Stimulated activated naive CD4-positive, alpha-beta T cell (primary cell): ENCODE measurements around the gene BLM.
"Not testable (repeated sequence)": the region's sequence is repeated elsewhere in the genome, so short reads cannot be mapped to it uniquely, and the experiment has no call there.

Experiments used
- DNase-seq, 6 experiments: peaks; one replicate each; lab custom pipeline; 2025; lab: John Stamatoyannopoulos, UW

BLM gene

DNA sequence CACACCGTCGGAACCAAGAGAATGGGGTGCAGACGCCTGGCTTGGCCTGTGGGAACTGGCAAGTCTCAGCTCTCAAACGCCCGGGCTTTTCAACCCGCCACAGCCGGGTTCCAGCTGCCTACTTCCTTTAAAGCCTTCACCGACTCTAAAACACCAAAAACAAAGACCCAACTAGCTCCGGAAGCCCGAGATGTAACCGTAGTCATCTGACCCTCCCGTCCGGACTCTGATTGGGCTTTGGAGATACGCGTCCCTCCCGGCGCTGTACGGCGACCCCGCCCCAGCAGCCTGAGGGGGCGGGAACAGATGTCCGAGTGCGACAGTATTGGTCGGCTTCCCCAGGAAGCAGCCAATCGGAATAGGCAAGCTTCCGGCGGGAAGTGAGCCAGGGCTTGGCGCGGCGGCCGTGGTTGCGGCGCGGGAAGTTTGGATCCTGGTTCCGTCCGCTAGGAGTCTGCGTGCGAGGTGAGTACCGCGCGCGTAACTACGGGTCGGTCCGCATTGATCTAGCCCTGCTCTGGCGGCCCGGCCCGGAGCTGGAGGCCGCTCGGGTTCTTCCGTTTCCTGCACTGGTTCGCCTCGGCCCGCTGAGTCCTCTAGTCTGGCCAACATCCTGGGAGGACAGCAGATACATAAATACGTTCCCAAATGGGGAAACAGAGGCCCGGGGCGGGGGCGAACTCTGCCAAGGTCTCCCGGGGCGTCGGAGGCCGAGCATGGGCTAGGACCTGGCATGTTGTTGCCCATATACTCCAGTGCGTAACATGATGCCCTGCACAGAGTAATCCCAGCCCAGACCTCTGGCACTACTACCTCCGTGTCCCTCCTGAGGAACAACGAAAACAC lies at the start of gene BLM:
Gene BLM, plus strand, starts transcription at position 371 of the 846 bp plus-strand sequence. CDS start 30,047 bp downstream, outside the sequence.
- DNase-seq = peak; percentile 89 to 96 (median 94)

DNA sequence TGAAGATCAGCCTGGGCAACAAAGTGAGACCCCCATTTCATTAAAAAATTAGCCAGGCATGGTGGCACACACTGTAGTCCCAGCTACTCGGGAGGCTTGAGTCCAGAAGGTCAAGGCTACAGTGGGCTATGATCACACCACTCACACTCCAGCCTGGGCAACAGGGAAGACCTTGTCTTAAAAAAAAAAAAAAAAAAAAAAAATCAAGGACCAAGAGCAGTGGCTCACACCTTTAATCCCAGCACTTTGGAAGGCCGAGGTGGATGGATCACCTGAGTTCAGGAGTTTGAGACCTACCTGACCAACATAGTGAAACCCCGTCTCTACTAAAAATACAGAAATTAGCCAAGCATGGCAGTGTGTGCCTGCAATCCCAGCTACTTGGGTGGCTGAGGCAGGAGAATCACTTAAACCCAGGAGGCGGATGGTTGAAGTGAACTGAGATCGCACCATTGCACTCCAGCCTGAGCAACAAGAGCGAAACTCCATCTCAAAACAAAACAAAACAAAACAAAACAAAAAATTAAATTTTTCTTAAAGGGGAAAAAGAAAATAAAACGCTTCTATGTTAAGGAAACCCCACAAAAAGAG lies 49.3 kb upstream of the BLM start:
- not testable (repeated sequence) for DNase-seq

DNA sequence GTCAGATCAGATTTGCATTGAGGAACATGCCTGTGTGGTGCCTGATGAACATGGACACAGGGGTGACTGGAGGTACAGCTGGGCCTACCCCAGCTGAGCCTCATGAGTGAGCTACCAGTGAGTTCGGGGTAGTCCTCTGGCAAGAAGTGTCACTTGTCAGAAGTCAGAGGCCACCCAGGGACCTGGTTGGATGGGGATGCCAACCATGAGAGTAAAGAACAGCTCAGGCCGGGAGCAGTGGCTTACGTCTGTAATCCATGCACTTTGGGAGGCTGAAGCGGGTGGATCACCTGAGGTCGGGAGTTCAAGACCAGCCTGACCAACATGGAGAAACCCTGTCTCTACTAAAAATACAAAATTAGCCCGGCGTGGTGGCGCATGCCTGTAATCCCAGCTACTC lies 46.5 kb upstream of the BLM start:
- DNase-seq = not testable (repeated sequence)

- no peak for DNase-seq
These were observed 45.9 kb upstream of the BLM start for GRCh38 chr15:90671216-90671615.

DNA sequence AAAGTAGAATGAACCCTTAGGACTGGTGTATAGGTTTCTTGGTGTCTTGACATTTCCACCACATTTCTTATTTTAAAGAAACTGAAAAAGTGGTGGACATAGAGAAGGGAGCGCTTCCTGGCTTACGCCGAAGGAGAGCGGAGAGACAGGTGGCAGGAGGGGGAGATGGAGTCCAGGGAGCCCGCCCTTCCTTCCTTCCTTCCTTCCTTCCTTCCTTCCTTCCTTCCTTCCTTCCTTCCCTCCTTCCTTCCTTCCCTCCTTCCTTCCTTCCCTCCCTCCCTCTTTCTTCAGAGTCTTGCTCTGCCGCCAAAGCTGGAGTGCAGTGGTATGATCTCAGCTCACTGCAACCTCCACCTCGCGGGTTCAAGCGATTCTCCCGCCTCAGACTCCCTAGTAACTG lies 43.8 kb upstream of the BLM start:
- not testable (repeated sequence) for DNase-seq

GRCh38 chr15:90674476-90674875 lies 42.7 kb upstream of the BLM start:
- DNase-seq = no peak

DNA sequence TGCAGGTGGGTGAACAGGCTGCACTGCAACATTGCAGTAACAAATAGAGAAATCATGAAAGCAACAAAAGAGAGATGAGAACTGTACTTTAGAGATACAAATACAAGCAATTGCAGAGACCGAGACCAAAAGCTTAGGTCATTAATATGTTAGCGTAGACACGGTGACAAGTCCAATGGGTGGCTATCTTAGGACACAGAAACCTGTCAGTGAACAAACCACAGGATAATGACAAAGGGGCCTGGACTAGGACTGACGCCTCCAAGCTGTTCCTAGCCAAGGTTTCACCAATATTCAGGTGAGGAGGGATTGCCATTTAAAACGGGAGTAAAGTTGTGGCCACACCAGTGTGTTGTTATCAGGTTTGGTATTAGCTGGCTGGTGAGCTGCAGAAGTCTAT lies 41.7 kb upstream of the BLM start:
- no peak for DNase-seq

DNA sequence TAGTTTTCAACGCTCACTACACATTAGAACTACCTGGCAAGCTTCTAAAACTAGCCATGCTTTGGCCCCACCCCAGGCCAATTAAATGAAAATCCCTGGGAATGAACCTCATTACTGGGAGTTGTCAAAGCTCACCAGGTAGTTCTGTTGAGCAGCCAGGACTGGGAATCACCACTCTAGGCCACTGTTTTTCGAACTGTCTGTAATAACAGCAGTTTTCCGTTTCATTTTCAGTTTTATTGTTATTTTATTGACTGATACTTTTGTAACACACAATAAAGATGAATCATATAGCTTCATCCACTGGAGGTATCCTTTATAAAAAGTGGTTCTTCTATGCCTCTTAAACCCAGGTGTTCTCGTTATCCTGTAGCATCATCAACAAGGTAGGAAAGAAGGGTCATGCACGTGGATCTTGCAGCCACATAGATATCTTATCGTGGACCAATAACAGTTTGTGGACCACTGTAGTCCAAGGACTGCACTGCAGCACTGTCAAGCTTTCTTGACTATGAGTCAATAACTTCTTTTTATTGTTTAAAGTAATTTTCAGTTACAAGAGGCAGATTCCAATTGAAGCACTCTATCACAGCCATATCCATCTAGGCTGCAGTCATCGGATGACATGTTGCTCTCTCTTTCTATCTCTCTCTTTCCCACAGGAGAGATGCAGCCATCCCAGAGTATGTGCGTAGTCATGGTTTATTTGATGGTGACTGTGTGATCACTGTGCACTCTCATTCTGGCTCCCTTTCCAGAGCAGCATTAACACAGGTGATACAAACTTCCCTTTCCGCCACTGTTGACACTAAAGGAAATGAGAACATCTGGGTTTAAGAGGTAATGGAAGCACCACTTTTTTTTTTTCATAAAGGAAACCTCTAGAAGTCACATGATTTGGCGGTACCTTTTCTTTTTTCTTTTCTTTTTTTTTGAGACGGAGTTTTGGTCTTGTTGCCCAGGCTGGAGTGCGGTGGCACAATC lies 39.0 kb upstream of the BLM start:
- DNase-seq = peak in 4 of 6 experiments; percentile 12 to 75 (median 70)

DNA sequence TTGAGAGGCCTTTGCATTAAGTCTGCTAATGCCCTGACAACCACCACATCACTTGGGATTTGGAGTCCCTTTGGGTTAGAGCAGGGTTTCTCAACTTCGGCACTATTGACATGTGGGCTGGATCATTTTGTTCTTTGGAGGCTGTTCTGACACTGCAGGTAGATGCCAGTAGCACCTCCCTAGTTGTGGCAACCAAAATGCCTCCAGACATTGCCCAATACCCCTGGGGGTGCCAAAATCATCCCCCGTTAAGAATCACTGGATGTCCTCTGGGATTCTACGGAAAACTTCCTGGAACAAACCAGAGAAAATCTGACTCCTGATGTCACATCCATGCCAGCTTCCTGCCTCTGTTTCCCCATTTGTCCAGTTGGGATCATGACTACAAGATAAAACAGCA lies 37.2 kb upstream of the BLM start:
- DNase-seq = no peak

GRCh38 chr15:90680371-90680935 lies 36.7 kb upstream of the BLM start:
- no peak for DNase-seq

DNA sequence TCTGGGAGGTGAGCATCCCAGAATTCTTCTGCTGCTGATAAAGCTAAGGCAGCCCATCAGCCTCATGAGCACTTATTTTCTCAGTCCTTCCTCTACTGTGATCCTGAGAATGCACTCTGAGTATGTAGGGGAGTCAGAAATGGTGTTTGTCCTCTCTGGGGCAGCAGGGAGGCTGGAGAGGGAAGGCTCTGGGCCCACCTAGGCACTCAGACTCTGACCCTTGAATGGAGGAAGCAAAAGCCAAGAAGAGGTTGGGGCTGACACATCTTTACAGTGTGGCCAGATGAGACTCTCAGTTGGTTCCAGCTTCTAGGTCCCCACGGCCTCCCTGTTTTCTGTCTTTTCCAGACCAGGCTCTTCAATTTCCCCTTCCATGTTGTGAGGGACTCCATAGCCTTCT lies 36.1 kb upstream of the BLM start:
- DNase-seq = no peak

DNA sequence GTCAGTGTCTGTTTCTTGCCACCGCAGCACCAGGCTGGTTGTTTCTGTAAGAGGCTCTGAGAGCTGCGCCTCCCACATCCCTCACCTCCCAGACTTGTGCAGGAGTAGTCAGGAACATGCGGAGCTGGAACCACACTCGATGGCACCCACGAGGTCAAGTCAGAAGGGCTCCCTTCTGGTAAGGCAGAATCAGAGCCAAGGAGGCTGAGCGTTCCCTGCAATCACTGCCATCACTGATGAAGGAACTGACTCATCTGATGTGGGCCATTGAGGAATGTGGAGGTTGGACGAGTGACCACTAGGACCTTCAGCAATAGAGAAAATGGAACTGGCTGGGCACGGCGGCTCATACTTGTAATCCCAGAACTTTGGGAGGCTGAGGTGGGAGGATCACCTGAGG lies 35.7 kb upstream of the BLM start:
- no peak for DNase-seq

DNA sequence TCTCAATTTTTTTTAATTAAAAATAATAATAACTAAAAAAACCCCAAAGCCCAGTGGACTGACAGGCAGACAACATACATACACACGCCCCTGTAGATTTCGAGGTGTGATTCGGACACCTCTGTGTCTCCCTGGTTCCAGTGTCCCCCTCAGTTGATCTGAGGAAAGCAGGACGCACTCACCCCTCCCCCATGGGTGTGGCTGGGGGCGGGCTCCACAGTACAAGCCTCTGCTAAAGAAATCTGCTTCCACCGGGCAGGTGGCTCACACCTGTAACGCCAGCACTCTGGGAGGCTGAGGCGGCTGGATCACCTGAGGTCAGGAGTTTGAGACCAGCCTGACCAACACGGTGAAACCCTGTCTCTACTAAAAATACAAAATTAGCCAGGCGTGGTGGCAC lies 33.8 kb upstream of the BLM start:
- no peak for DNase-seq

GRCh38 chr15:90683876-90684275 lies 33.3 kb upstream of the BLM start:
- DNase-seq = no peak

DNA sequence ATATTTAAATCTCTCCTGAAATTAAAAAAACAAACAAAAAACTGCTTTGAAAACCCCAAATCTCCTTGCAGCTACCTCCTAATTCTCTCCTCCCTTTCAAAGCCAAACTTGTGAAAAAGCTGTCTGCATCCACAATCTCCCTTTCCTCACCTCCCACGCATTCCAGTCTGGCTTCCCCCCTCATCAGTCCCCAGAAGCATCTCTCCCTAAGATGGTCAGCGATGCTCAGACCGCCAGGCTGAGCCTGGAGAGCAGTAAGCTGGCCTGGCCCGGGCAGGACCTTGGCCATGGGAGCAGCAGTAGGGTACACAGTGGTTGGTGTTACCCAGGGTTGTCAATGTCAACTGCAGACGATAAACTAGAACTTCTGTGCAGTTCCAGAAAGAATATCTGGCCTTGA lies 32.9 kb upstream of the BLM start:
- no peak for DNase-seq

DNA sequence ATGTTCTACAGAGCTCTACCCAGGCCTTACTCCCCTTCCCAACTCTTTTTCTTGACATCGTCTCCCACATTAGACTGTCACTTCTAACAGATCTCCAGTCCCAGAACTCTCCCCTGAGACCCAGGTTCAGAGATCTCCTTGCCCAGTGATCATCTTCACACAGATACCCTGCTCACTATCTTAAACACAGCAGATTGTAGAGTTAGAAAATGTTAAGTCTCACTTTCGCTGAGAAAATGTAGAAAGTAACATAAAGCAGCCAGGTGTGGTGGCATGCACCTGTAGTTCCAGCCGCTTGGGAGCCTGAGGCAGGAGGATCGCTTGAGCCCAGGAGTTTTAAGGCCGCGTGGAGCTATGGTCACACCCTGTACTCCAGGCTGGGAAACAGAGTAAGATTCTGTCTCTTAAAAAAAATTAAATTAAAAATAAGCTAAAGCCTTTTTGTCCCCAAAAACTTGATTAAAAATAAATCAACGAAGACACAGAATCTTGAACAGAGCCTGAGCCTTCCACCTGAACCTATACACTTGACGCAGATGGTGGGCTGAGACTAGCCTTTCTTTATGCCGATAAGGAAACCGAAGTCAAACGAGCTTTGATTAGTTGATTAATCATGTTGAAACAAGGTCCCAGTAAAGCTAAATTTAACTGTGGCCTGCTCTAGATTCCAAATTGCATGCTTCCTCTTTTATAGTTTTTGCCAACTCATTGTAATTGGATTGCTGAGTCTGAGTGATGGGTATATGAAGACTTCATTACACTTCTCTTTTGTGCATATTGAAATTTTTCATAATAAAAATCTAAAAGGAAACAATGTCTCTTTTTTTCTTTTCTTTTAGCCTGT lies 31.3 kb upstream of the BLM start:
- no peak for DNase-seq

GRCh38 chr15:90686435-90687218 lies 30.5 kb upstream of the BLM start:
- DNase-seq = peak in 3 of 6 experiments; percentile 70 to 76 (median 72)

DNA sequence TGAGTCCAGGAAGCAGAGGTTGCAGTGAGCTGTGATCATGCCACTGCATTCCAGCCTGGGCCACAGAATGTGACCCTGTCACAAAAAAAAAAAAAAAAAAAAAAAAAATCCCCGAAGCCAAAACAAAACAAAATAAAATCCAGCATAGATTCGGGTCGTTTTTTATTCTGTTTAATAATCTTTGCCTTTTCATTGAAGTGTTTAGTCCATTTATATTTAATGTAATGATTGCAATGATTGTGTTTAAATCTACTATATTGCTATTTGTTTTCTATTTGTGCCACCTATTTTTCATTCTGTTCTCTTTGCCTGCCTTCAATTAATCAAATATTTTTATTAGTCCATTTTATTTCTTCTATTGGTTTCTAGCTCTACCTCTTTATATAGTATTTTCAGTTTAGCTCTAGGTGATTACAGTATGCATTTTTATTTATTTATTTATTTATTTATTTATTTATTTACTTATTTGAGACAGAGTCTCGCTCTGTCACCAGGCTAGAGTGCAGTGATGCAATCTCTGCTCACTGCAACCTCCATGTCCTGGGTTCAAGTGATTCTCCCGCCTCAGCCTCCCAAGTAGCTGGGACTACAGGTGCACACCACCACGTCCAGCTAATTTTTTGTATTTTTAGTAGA lies 27.7 kb upstream of the BLM start:
- DNase-seq = not testable (repeated sequence)

DNA sequence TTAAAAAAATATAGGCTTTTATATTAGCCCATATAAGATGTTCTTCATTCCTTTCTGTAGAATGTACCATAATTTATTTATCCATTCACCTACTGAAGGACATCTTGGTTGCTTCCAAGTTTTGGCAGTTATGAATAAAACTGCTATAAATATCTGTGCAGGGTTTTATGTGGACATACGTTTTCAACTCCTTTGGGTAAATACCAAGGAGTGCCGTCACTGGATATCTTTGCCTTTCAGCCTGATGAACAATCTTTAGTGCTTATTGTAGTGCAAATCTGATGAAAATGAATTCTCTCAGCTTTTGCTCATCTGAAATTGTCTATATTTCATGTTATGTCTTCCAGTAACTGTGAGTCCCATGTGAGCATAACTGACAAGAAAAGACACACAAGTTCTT lies 26.6 kb upstream of the BLM start:
- no peak for DNase-seq

DNA sequence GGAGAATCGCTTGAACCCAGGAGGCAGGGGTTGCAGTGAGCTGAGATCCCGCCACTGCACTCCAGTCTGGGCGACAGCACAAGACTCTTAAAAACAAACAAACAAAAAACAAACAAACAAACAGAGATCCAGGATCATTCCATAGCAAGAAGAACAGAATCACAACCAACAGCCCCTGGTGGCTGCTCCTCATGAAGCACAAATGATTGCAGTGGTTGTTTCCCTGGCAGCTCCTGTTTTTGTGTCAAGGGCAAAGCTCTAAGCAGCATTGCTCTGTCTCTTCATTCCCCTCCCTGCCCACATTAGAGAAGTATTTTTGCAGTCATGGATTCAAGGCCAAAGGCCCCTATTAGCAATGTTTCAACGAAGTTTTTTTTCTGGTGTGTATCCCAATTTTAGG lies 25.8 kb upstream of the BLM start:
- no peak for DNase-seq
